HG03280 (cell line): ENCODE results near the gene PLPPR1.
"Not testable (repeated sequence)": the region's sequence is repeated elsewhere in the genome, so short reads cannot be mapped to it uniquely, and the experiment has no call there.

Experiments used
- ATAC-seq: cut with Tn5 transposase; IDR thresholded peaks from one replicate; pipeline ENCODE4 v1.9.1; 2021; ENCODE audit warnings: mild to moderate bottlenecking, moderate library complexity; ENCODE audit not compliant: unreplicated experiment

The PLPPR1 gene

DNA sequence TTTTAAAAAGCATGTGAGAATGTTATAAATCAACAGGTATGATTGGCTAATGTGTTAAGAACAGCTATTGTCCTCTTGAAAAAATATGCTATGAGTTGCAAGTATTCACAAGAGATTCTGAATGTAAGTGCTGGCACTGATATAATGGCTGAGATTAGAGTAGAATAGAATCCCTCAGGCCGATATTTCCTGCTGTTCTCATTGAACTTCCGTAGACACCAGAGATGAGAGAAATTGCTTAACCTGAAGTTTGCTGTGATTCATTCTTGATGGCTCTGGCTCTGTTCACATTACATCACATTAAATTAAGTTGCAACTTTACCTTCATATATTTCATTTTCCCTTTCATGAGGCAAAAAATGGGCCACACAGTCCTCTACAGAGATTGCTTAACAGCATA is 241.8 kb downstream of the PLPPR1 start:
- no peak for ATAC-seq

DNA sequence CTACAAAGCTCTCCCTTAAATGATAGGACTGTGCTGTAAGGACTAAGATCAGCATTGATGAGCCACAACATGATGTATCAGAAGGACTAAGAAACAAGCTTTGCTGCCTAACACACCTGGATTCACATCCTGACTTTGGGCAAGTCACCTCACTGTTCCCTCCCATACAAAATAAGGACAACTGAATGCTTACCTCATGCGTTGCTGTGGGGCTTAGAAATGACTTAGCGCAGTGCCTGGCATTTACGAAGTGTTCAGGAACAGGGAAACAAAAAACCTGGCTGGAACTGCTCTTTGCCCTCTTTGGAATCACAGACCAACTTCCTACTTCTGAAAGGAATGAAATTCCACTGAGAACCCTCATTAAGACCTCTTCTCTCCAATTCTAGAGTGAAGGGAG is 242.6 kb downstream of the PLPPR1 start:
- no peak for ATAC-seq

DNA sequence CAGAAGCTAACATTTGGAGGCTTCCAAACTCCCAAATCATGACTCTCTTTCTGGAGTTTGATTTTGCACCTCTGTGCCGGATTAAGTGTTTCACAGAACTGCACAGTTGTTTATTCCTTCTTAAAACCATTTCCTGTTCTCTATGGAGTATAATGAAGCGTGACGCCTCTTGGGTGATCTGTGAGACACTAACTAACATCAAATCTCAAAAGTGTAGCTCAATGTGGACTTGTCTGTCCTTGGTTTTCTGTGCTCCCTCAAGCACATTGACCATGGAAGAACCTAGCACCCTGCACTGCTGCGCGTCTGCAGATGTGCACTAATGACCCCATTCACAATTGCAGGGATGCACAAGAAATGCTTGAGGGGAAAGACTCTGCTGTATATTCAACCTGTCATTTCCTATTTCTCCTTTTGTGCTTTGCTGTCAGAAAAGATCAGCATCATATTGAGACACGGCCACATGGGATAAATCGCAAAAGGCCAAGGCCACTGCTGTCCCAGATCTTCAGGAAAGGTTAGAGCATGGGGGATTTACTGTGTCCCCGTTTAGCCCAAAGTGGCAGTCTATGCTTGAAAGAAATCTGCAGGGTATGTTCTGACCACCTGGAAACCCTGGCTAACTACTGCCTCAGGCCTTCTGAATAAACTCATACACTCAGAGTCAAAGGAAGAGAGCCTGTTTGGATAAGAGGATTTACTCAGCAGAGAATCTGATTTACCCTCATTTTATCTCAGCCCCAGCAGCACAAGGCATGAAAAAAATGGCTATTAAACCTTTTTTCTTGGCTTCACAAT is 246.6 kb downstream of the PLPPR1 start:
- no peak for ATAC-seq

DNA sequence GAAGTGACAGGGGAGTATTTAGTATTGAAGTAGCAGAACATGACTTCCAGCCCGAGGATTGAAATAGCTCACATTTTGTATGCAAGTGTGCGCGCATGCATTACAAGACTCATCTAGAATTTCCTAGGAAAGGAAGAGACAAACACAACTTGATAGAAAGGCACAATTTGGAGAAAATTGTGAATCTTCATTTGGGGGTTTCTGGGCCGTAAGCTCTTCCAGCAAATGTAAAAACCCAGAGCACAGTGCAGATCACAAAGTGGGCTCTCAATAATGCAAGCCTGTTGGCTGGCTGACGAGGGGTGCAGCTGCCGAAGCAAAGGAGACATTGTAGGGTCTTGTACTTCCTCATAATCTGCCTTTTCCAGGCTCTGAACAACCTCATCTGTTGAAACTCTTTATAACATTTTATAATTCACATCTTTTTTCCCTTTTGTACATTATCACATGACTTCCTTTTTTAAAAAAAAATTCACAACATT is 247.3 kb downstream of the PLPPR1 start:
- no peak for ATAC-seq

DNA sequence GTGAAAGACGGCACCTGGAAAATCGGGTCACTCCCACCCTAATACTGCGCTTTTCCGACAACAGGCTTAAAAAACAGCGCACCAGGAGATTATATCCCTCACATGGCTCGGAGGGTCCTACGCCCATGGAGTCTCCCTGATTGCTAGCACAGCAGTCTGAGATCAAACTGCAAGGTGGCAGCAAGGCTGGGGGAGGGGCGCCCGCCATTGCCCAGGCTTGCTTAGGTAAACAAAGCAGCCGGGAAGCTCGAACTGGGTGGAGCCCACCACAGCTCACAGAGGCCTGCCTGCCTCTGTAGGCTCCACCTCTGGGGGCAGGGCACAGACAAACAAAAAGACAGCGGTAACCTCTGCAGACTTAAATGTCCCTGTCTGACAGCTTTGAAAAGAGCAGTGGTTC is 262.5 kb downstream of the PLPPR1 start:
- not testable (repeated sequence) for ATAC-seq

DNA sequence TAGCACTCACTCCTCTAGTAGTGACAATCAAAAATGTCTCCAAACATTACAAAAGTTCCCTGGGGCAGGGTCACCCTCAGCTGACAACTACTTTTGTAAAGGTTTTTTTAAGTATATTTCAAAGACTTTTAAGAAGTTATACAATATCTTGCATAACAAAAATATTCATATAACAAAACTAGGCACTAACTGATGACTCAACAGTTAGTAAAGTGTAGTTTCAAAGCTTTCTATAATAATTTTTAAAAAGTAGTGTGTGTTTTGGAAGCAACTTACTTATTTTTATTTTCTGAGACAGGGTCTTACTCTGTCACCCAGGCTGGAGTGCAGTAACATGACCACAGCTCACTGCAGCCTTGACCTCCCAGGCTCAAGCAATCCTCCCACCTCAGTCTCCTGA is 271.4 kb downstream of the PLPPR1 start:
- no peak for ATAC-seq

DNA sequence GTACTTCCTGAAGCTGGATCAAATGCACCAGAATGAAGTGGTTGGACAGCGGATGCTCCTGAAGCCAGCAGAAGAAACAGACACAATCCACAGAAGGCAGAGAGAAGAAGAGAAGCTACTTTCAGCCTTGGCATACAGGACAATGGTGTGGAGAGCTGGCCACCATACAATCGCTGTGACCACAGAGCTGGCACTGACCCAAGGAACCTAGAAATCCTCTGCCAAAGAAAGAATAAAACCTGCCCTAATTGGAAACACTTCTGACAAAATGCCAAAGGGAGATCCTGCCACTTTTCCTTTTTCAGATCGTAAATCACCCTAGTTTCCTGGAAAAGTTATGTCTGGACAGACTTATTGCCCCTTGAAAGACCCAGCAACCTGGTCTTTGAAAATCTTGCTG is 278.5 kb downstream of the PLPPR1 start:
- ATAC-seq = no peak

DNA sequence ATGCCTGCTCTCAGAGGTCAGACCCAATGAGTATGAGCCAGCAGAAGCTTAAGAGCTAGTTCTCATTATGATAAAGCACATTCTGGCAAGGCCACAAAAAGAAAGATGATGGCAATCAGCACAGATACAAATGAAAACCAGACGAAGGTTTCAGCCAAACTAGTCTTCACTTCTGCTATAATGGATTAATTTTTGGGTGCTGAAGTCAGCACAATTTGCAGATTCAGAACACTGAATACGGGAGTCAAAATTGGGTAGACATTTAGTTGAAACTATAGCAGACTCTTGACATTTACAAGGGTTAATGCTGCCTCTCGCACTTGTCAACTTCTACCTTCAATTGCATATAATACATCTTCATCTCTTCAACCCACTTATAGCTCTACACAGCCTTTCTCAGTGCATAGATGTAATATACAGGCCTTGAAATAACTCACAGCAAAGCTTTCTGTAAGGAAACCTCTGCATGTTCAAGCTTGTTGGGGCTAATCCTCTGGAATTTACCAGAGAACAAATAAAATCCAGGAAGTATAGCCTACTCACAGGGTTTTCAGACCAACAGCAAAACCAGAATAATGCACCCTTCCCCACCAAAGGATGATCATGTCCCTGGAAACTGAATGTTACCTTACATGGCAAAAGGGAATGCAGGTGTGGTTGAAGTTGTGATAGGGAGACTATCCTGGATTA is 279.1 kb downstream of the PLPPR1 start:
- ATAC-seq = no peak

DNA sequence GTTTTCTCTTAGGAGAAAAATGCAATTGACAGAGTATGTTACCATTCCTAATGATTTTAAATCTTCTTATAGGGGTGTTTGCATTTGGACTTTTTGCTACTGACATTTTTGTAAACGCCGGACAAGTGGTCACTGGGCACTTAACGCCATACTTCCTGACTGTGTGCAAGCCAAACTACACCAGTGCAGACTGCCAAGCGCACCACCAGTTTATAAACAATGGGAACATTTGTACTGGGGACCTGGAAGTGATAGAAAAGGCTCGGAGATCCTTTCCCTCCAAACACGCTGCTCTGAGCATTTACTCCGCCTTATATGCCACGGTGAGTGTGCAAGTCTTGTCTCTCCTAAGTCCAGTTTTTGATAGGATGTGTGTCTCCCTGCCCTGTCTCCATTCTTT is 280.6 kb downstream of the PLPPR1 start:
- ATAC-seq = no peak

DNA sequence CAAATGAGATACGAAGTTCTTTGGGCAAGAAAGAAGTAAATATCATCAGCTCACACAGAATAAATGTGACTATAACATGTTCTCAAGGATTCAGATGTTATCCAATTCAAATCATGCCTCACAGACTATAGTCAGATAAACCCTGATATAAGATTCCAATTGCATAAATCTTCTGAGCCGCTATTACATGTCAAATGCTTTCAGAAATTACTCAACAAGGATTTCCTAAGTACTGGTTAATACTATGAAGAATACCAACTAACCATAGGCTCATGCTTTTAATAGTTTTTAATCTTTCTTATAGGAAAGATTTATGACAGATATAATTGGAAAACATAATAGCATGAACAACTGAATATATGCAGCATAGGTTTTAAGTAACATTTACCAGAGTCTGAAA is 282.7 kb downstream of the PLPPR1 start:
- no peak for ATAC-seq

DNA sequence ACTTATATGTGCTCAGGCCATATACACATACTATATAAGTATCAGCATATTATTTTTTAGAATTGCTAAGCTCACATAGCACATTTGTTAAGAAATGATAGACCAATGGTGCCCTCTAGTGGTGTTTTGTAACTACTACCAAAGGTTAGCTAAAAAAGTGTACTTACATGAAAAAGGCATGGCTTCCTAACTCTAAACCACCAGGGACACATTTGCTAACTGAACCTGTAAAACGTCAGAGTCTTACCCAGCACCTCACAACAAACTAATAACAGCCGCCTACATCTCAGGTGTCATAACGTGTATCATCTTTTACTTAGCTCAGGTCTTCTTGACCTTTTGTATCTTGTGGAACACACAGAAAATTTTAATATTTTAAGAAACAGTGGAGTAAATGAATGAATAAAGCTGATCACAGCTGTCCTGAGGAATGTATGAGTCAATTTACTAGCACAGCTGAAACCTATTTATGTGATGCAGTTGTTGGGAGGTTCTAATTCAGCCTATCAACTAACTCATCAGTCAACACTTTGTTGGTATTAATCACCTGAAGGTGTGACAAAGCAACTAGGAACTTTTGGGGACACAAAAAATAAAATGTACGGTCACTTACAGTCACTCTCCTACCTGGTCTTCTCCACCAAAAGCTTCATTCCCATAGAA is 283.4 kb downstream of the PLPPR1 start:
- peak; percentile 86 for ATAC-seq

DNA sequence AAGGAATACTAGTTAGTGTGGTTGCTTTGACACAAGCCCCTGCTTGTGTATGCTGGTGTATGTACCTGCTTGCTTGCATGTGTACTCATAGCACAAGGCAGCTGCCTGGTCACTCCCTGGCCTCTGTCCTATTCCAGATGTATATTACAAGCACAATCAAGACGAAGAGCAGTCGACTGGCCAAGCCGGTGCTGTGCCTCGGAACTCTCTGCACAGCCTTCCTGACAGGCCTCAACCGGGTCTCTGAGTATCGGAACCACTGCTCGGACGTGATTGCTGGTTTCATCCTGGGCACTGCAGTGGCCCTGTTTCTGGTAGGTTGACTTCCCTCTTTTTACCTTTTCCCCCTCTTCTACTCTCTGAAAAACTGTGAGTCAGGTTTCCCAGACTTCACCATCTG is 284.1 kb downstream of the PLPPR1 start:
- ATAC-seq = no peak

DNA sequence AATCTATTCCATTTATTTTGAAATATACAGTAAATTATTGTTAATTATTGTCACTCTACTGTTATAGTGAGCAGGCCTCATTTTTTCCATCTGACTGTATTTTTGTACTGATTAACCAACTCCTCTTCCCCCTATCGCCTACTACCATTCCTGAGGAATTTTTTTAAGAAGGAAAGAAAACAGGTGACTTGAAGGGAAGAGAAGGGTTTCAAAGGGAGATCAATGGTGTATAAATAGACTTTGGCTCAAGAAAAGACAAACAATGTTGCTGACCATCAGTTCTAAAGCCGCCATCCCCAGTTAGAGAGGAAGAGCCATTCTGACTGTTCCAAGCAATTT is 286.6 kb downstream of the PLPPR1 start:
- ATAC-seq = no peak

DNA sequence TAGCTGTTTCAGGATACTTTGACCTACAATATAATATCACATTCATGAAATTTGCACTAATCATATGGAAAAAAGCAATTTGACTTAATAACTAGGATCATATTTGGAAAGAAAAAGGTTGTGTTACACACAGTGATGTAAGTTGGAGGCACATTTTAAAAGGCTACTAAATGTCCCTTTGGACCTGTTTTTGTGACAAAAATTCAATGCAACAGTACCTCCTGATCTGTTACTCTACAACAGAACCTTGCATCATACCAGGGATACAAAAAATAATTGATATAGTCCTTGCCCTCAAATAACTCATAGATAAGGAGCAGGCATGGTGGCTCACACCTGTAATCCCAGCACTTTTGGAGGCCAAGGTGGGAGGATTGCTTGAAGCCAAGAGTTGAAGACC is 289.2 kb downstream of the PLPPR1 start:
- ATAC-seq = no peak

DNA sequence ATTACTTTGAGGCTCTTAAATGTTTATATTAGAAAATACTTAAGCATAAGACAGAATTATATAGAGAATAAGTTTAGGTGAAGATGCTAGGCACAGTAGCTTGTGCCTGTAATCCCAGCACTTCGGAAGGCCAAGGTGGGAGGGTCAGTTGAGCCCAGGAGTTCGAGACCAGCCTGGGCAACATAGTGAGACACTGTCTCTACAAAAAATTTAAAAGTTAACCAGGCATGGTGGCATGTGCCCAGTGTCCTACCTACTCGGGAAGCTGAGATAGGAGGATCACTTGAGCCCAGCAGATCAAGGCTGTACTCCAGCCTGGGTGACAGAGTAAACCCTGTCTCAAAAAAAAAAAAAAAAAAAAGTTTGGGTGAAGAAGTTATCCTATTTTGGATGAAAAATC is 294.6 kb downstream of the PLPPR1 start:
- ATAC-seq = no peak

DNA sequence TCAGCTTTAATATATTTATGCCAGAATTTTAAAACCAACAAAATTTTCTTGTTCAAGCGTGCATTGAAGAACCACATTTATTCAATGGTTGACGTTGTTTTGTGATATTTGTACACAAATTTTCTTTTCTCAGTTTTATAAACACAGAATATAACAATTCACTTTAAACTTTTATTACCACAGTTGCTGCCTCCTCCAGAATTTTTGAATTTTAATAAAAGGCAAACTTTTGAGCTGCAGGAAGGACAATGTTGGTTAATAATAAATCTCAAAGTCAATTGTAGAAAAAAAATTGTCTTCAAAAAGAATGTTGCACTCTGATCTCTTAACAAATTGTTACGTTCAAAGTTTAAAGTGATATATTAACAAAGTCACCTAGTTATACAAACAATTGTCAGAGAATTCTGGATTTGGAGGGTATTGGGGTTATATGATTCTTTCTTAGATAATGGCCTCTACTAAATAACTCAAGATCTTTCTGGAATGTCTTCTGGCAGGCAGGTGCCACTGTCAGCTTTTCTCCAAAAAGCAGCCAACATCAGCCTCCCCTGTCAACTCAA is 295.8 kb downstream of the PLPPR1 start:
- ATAC-seq = no peak

DNA sequence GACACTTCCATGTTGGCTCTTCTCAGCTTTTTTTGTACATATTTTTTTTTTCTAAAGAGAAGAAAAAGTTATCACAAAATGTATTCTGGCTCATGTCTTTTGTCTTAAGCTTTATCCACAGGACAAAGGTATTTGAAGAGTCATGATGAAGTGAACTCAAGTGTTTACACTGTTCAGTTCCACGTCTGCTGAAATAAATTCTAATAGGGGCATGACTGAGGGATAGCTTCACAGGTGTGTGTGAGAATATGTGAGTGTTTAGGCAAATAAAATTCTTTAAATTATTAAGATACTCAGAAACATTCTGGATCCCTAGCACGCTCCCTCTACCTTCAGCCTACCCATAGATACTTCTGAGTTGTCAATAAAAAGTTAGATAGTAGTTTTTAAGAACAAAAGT is 296.5 kb downstream of the PLPPR1 start:
- no peak for ATAC-seq

DNA sequence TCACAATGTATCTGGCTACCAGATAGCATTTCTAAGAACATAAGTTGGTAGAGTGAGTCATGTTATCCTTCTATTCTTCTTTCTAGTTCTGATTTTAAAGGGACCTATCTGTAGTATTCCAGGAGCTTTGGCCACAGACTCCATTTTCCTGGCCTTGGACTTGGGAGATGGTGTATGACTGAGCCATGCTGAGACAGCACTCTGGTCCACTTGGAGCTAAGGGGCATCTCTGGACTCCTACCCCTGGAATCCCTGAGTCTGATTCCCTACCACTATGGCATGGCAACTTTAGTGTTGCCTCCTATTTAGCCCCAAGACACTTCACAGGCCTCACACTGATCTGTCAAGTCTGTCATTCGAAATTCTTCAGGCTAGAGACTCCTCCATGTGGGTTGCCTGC is 297.5 kb downstream of the PLPPR1 start:
- ATAC-seq = no peak

DNA sequence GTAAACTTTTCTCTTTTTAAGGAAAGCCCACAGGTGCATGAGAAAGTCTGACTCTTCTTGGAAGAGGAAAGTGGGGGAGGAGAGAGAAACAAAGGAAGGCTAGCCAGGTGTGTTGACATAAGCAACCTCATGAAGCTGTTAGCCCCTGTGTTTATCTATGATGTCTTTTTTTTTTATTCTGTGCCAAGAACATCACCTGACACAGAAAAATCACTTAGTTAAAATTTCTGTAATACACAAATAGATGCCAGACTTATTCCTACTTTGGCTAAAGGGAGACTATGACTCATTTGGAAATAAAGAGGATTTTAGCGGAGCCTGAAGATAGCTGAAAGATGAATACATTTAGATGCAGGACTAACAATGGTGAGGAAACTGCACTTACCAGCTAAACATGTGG is 298.0 kb downstream of the PLPPR1 start:
- ATAC-seq = no peak

DNA sequence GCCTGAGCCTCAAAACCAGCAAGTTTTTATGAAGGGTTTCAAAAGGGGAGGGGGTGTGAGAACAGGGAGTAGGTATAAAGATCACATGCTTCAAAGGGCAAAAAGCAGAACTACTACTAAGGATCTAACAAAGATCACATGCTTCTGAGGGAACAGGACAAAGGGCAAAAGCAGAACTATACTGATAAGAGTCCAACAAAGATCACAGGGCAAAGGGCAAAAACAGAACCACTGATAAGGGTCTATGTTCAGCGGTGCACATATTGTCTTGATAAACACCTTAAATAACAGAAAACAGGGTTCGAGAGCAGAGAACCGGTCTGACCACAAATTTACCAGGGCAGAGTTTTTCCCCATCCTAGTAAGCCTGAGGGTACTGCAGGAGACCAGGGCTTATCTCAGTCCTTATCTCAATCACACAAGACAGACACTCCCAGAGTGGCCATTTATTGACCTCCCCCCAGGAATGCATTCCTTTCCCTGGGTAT is 298.9 kb downstream of the PLPPR1 start:
- ATAC-seq = not testable (repeated sequence)

DNA sequence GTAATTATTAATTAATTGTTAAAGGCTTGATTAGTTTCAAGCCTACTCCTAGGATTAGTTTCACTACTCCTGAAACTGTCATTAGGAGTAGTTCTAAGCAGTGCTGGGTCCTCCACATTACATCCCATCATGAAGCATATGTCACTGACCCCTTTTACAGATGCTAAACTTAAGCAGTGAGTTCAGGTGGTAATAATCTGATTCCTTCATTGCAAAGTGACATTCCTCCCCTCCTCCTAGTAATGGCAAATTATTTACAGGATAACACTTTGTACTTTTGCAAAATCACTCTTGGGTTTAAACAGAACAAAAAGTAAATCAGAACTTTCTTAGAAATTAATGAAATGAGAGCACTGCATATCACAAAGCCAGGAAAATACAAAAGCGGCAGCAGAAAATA is 303.8 kb downstream of the PLPPR1 start:
- no peak for ATAC-seq

DNA sequence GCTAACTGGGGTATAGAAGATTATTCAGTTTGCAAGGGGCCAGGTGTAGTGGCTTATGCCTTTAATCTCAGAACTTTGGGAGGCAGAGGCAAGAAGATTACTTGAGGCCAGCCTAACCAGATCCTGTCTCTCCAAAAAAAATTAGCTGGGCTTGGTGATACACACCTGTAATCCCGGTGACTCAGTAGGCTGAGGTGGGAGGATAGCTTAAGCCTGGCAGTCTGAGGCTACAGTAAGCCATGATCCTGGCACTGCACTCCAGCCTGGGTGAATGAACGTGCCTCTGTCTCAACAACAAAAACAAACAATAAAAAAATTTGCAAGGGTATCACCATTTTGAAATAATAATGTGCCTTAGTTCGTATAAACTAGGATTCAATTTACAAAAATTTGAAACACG is 305.0 kb downstream of the PLPPR1 start:
- no peak for ATAC-seq
